ENCODE measurements around the gene SLC6A20. TPM values are rescaled to one million over a fixed set of nuclear protein-coding genes. Genes with fewer than 3 reads are reported as not detected.

SLC6A20 gene
- total RNA-seq, 1 experiment from 2014 or later, result not detected

DNA sequence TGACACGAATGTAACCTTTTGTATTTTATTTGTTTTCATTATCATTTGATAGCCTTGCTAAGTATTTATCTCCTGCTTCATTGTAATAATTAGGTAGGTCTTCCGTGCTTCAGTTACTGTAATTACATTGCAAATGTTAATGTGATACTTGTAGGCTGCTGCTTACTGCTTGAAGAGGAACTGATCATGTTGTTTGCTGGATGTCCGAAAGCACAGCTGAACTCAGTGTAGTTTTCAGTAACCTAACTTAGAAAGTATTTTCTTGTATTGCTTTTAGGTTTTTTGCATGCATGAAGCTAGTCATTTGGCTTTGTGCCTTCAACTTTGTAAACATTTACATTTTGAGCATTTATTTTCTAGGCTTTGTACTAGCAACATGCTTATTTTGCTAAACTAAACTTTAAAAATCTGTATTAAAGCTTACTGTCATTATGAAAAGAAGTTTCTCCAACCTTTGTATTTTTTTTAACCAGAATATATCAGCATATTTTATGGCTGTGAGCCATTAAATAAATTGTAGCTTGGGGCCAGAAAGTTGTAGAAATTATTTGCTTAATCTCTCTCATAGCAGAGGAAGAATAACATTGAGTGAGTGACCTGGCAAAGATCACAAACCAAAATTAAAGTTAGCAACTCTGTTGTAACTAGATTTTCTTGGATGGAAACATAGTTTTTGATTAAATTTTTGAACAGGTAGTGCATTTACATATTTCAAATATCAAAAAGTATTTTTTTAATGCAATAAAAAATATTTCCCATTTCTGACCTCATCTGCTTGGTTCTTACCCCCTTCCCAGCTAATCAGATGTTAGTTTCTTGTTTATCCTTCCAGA lies 76.5 kb downstream of the SLC6A20 start:
- no peak for DNase-seq (ENCODE audit: low read depth)

DNA sequence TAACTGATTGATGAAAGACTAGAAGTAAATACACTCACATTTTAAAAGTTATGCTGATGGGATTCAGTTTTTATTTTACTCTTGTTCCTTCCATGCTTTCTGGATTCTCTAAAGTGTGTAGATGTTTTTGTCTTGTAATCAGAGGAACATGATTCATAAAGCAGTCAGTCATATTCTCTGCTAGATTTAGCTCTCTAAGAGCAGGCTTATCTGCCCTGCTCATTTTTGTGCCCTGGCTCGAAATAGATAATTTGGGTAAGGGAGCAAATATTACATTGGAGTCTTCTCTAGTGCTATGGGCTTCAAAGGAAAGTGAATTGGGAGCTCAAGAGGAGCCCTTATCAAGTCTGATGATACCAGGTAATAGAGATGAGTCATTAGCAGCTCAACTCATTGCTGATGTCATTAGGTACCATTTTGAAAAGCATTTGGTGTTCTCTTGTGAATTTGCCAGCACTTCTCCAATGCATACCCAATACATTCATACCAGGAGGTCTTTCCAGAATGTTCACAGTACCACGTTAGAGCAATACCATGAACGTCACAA lies 79.5 kb downstream of the SLC6A20 start:
- DNase-seq (ENCODE audit: low read depth), result no peak

DNA sequence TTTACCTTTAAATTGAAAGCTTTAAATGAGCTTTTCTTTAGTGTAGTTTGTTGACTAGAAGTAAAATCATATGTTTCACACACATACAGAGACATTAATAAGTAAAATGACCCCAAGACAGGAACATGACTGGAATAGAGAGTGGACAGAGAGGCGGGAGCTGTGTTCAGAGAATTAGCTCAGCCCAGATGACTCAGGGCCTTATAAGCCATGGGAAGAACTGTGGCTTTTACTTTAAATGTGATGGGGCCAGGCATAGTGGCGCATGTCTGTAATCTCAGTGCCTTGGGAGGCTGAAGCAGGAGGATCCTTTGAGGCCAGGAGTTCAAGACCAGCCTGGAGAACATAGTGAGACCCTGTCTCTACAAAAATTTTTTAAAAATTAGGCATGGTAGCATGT lies 80.4 kb downstream of the SLC6A20 start:
- no peak for DNase-seq (ENCODE audit: low read depth)

DNA sequence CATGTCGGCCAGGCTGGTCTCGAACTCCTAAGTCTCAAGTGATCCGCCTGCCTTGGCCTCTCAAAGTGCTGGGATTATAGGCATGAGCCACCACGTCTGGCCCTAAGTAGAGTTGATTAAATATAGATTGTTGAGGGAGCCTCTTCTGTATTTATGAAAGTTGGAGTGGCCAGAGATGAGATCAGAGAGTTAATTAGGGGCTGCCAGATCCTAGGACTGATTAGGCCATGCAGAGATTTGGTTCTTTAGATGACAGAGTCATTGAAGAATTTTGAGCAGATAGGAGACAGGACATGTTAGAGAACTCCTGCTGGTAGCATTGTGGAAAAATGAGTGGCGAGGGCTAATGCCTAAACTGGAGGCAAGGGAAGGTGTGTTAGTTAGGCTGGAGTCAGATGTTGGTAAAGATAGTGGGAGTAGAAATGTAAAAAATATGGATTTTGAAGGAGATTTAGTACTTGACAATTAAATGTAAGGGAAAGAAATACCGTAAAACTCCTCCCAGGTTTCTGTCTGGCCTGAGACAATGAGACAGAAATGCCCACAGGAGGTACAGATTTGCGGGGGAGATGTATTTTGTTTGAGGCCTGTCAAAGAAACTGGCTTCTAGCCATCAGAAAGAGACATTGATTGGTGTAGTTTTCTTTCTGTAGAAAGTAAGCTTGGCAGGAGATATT lies 83.8 kb downstream of the SLC6A20 start:
- DNase-seq (ENCODE audit: low read depth), result peak; percentile 13

DNA sequence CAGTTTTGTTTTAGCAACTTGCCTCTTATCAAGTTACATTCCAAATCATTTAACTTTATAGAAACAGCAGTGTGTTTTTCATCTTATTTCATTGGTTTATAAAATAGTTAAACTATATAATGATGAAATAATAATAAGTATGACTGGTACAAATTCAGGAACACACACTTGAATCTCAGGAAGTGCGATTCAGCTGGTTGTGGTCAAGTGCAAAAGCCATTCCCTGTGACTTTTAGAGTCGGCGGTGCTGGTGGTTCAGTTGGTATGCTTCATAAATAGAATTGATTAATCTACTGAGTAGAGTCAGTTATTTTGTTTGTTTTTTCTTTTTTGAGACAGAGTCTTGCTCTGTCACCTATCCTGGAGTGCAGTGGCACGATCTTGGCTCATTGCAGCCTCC lies 84.4 kb downstream of the SLC6A20 start:
- DNase-seq (ENCODE audit: low read depth), result no peak

DNA sequence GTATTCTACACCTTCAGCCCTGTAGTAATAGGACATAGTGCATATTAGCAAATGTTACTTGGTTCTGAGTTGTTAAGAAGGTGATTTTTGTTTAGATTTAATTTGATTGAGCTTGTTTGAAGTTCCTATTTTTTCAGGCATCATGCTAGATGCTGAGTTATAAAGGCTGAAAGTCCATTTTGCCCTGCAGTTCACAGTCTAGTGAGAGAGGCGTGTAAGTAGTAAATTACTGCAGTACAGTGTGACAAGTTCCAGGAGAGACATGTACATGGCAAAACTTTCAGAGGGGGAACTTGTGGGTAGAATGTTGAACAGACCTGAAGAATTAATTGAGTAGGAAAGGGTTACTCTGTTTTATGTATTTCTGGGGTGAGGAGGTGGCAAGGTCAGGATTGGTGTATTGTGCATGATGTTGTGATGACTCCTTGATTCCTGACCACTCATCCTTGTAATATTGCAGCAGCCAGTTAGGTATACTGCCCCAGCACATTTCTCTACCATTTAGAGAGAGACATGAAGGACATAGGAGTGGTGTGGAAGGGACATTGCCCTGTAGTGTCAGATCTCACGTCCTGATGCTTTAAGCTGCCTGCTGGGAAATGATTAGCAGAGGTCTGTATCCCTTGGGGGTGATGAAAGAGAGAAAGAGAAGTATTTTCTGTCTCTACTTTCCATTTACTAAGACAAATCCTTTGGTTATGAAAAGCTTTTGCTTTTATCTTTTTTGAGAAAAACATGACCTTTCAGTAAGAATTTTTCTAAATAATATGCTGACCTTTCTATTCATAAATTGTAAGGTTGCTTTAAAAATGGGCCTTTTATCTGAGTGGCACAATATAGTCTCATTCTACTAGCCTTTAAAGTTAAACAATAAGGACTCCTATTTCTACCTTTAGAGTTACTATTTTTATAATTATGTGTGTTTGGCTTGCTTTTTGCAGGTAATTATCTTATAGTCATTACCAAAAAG lies 90.2 kb downstream of the SLC6A20 start:
- DNase-seq (ENCODE audit: low read depth), result no peak

Other genes with a start within 250 kb of the SLC6A20 start
- gene LIMD1, start 201.8 kb downstream of the SLC6A20 start, total RNA-seq (2014; rRNA removed; shearing (Covaris generic)), result 4.5 and 4.9 TPM in 2 replicates
- gene SACM1L, start 107.1 kb downstream of the SLC6A20 start, total RNA-seq (2014; rRNA removed; shearing (Covaris generic)), result 15.3 and 15.7 TPM in 2 replicates
- gene LZTFL1, start 45.6 kb upstream of the SLC6A20 start, total RNA-seq (2014; rRNA removed; shearing (Covaris generic)), result 25.2 and 27.6 TPM in 2 replicates
- gene CCR9, start 90.0 kb upstream of the SLC6A20 start, total RNA-seq (2014; rRNA removed; shearing (Covaris generic)), result not detected in 2 replicates
- gene CXCR6, start 146.9 kb upstream of the SLC6A20 start, total RNA-seq (2014; rRNA removed; shearing (Covaris generic)), result not detected in 2 replicates
- 2.6 and 3.3 TPM in 2 replicates for gene FYCO1, start 199.3 kb upstream of the SLC6A20 start, total RNA-seq (2014; rRNA removed; shearing (Covaris generic))
- not detected in 2 replicates for gene XCR1, start 230.9 kb upstream of the SLC6A20 start, total RNA-seq (2014; rRNA removed; shearing (Covaris generic))